ENCODE data around the gene PRDM11. TPM values are rescaled to one million over a fixed set of nuclear protein-coding genes. Genes with fewer than 3 reads are reported as not detected.
A peak's percentile ranks its signal among the peaks of the same experiment; 100 is the strongest.

PRDM11 gene
- total RNA-seq, 4 donors from 2014 or later: 4.4 to 10.7 (median 7.0) TPM

DNA sequence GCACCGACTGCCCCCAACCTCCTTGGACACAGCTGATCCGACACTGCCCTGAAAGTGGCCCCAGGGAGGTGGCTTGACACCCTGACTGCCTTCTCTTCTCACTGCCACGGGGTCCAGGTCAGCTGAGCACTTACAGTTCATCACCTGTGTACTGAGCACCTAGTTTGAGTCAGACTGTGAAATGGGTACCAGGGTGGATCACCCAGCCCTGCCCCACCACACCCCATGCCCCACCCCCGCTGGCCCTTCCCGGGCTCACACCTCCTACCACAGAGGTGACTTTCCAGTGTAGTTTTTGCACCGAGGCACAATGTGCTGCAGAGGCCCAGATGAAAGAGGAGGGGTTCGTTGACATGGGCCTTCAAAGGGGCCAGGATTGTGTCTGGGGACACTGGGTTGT lies 59.5 kb downstream of the PRDM11 start:
- H3K9me3 ChIP-seq: no peaks in the 10 kb centered on the region
- peaks cover 0 to 3% (median 0%) of the 10 kb centered on the region in 3 donors for H3K36me3 ChIP-seq
- no peaks in the 10 kb centered on the region for H3K27me3 ChIP-seq
- H3K4me3 ChIP-seq: no peak overlapping the region
- TF ChIP-seq POLR2A (IDR thresholded peaks at IDR 0.05): no peak
- TF ChIP-seq, protein P1, sequence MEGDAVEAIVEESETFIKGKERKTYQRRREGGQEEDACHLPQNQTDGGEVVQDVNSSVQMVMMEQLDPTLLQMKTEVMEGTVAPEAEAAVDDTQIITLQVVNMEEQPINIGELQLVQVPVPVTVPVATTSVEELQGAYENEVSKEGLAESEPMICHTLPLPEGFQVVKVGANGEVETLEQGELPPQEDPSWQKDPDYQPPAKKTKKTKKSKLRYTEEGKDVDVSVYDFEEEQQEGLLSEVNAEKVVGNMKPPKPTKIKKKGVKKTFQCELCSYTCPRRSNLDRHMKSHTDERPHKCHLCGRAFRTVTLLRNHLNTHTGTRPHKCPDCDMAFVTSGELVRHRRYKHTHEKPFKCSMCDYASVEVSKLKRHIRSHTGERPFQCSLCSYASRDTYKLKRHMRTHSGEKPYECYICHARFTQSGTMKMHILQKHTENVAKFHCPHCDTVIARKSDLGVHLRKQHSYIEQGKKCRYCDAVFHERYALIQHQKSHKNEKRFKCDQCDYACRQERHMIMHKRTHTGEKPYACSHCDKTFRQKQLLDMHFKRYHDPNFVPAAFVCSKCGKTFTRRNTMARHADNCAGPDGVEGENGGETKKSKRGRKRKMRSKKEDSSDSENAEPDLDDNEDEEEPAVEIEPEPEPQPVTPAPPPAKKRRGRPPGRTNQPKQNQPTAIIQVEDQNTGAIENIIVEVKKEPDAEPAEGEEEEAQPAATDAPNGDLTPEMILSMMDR (IDR thresholded peaks at IDR 0.05): no peak
- H3K4me1 ChIP-seq: peaks cover 0 to 16% (median 0%) of the 10 kb centered on the region in 4 donors
- no peak for DNase-seq
- no peak overlapping the region for H3K27ac ChIP-seq

- Histone ChIP-seq H3K36me3 (peaks cover 0 to 11% (median 0%) of the 10 kb centered on the region in 3 donors), H3K9me3 (no peaks in the 10 kb centered on the region), H3K27ac (no peak overlapping the region), H3K4me3 (no peak overlapping the region), H3K4me1 (peaks cover 0 to 22% (median 0%) of the 10 kb centered on the region in 4 donors), H3K27me3 (no peaks in the 10 kb centered on the region)
- no peak for DNase-seq
- no peak for TF ChIP-seq POLR2A (IDR thresholded peaks at IDR 0.05)
- TF ChIP-seq, protein P1 (IDR thresholded peaks at IDR 0.05): no peak
These were observed 61.7 kb downstream of the PRDM11 start for GRCh38 chr11:45208135-45208534.

DNA sequence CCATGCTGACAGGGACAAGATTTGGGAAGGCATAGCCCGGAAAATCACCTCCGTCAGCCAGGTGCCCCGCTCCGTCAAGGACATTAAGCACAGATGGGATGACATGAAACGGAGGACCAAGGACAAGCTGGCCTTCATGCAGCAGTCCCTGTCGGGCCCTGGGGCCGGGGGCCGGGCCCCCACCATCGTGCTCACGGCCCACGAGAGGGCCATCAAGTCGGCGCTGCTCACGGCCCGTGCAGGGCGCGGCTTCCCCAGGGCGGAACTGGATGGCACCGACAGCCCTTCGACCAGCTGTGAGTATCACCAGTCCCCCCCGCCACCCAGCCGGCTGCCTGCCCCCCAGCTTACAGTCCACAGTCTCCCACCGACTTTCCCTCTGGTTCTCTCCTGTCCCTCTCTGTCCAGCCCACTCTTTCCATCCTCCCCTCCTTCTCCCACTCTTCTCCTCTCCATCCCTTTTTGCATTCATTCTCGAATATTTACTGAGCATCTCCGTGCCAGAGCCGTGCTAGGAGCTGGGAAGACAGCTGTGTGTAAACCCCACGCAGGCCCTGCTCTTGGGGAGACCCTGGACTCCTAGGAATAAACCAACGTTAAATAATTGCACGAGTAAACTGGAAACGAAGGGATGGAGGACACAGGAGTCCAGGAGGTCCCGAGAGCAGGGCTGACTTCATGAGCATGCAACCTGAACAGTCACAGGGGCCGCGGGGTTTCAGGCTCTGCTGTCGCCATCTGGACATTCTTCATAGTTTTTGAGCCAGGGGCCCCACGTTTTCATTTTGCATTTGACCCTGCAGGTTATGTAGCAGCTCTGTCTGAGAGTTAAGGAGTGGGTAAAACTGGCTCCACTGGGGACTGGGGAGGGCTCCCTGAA lies 62.8 kb downstream of the PRDM11 start:
- Histone ChIP-seq H3K36me3 (peaks cover 0 to 13% (median 0%) of the 10 kb centered on the region in 3 donors), H3K9me3 (no peaks in the 10 kb centered on the region), H3K4me1 (peaks cover 0 to 22% (median 0%) of the 10 kb centered on the region in 4 donors), H3K4me3 (peak overlapping the region in 1 of 4 donors; percentile 8), H3K27me3 (no peaks in the 10 kb centered on the region), H3K27ac (peak overlapping the region; percentile 51 to 82 (median 66))
- DNase-seq: no peak
- no peak for TF ChIP-seq POLR2A (IDR thresholded peaks at IDR 0.05)
- TF ChIP-seq, protein P1 (IDR thresholded peaks at IDR 0.05): no peak

DNA sequence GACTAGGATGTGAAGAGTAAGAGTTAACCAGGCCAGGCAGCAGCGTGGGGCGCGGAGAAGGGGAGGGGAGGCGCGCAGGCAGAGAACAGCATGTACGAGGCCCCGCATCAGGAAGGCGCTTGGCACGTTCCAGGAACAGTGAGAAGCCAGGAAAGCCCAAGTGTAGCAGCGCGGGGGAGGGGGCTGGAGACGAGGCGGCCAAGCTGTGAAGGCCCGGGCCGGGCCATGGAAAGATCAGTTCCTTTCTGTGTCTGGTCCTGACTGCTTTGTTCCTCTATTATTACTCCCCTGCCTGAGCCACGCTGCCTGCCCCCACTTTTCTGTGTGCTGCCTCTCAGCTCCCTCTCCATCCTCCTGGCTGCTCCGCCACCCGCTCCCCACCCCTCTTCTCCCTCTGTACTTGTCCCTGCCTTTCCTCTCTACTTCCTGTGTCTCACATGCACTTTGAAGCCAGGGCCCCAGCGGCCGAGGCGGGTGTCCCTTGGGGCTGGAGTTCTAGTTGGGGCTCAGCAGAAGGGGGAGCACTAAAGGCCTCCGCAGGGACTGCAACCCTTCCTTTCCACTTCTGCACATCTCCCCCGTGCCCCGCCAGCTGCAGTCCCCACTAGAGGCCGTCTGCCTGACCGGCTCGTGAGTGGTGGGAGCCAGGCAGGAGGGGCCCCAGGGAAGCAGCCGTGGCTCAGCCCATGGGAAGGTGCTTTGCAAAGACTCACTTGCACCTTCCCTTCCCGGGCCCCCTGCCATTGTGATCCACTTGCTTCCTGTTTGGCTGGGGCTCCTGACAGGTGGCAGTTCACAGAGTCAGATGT lies 63.7 kb downstream of the PRDM11 start:
- no peak for TF ChIP-seq POLR2A (IDR thresholded peaks at IDR 0.05)
- TF ChIP-seq, protein P1 (IDR thresholded peaks at IDR 0.05): no peak
- Histone ChIP-seq H3K4me3 (peak overlapping the region in 1 of 4 donors; percentile 8), H3K27ac (peak overlapping the region; percentile 57 to 82 (median 71)), H3K9me3 (no peaks in the 10 kb centered on the region), H3K36me3 (peaks cover 0 to 9% (median 0%) of the 10 kb centered on the region in 3 donors), H3K27me3 (no peaks in the 10 kb centered on the region), H3K4me1 (peaks cover 0 to 22% (median 0%) of the 10 kb centered on the region in 4 donors)
- DNase-seq: peak; percentile 21 to 70 (median 64)

DNA sequence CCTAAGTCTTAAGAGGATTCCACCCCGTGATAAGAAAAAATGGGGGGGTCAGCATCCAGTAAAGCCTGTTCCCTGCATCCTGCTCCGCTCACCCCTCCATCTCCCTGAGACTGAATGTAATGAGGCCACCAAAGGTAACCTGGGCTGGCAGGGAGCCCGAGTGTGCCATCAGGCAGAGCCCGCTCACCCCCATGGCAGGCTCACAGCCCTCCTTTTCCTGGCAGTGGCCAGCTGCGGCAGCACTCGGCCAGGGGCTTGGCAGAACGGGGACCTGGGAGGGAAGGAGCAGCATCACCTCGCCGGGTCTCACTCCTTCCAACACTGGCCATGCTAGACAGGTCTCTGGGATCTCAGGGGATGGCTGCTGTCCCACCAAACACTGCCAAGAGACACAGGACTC lies 64.4 kb downstream of the PRDM11 start:
- TF ChIP-seq, protein P1 (IDR thresholded peaks at IDR 0.05): no peak
- TF ChIP-seq POLR2A (IDR thresholded peaks at IDR 0.05): no peak
- Histone ChIP-seq H3K36me3 (peaks cover 0 to 9% (median 0%) of the 10 kb centered on the region in 3 donors), H3K27me3 (no peaks in the 10 kb centered on the region), H3K4me3 (no peak overlapping the region), H3K27ac (peak overlapping the region; percentile 17 to 82 (median 71)), H3K4me1 (peaks cover 0 to 22% (median 0%) of the 10 kb centered on the region in 4 donors), H3K9me3 (no peaks in the 10 kb centered on the region)
- DNase-seq: no peak
